ENCODE data around the gene PRXL2C.
"Not testable (repeated sequence)": the region's sequence is repeated elsewhere in the genome, so short reads cannot be mapped to it uniquely, and the experiment has no call there.

PRXL2C gene

DNA sequence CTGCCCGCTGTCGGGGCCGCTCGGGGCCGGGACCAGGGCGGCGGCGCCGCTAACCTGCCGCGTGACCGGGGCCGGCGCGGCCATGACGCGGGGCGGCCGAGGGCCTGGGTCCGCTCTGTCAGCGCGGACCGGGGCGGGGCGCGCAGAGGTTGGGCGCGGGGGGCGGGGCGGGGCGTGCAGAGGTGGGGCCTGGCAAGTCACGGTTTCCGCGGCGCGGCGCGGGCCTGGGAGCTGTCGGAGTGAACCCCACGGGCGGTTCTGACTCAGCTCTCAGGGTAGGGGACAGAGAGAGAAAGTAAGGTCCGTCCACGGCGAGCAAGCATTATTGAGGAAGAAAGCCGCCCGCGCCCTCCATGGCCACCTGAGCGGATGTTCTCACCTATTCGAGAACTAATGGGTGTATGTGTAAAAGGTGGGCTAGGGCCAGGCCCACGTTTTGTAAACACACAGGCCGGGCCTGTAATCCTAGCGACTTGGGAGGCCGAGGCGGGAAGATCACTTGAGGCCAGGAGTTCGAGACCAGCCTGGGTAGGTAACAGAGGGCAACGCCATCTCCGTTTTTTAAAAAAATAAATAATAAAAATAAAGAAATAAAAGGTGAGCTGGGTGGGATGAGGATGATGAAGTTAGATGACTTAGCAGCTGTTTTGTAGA lies at the start of gene PRXL2C:
Gene PRXL2C (minus strand): TSS at position 120 of the 654 bp plus-strand sequence. CDS start 36 bp downstream, at position 84.
- peak; percentile 58 for DNase-seq (ENCODE audit: low spot score)

DNA sequence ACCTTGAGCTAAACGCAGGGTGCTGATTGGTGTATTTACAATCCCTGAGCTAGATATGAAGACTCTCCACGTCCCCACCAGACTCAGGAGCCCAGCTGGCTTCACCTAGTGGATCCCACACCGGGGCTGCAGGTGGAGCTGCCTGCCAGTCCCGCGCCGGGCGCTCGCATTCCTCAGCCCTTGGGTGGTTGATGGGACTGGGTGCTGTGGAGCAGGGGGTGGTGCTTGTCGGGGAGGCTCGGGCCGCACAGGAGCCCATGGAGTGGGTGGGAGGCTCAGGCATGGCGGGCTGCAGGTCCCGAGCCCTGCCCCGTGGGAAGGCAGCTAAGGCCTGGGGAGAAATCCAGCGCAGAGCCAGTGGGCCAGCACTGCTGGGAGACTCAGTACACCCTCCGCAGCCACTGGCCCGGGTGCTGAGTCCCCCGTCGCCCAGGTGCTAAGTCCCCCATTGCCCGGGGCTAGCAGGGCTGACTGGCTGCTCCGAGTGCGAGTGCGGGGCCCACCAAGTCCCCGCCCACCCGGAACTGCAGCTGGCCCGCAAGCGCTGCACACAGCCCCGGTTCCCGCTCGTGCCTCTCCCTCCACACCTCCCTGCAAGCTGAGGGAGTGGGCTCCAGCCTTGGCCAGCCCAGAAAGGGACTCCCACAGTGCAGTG lies 45.7 kb upstream of the PRXL2C start:
- not testable (repeated sequence) for DNase-seq (ENCODE audit: low spot score)

- DNase-seq (ENCODE audit: low spot score), result no peak
Measured at GRCh38 chr9:96691326-96691725, 36.2 kb upstream of the PRXL2C start.

- DNase-seq (ENCODE audit: low spot score), result no peak
Measured at GRCh38 chr9:96688745-96689464, 33.8 kb upstream of the PRXL2C start.

DNA sequence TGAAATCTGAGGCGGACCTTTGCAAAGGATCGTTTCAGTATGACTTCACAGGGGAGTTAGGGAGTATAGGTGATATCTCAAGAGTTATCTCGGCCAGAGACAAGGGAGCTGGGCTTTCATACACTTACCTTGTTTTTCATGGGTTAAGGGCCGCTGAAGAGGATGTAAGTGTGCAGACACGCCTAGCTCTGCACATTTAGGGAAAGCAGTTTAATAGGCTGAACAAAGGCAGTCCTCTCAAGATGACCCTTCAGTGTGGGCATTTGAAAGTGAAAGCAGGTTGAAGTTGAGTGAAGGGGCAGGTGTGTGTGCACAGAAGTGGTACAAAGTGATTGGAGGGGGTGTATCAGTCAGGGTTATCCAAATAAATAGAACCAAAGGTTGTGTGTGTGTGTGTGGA lies 33.1 kb upstream of the PRXL2C start:
- DNase-seq (ENCODE audit: low spot score), result no peak

- peak; percentile 84 for DNase-seq (ENCODE audit: low spot score)
Measured at GRCh38 chr9:96686638-96687335, 31.7 kb upstream of the PRXL2C start.

GRCh38 chr9:96680812-96681499 lies 25.8 kb upstream of the PRXL2C start:
- DNase-seq (ENCODE audit: low spot score), result no peak

DNA sequence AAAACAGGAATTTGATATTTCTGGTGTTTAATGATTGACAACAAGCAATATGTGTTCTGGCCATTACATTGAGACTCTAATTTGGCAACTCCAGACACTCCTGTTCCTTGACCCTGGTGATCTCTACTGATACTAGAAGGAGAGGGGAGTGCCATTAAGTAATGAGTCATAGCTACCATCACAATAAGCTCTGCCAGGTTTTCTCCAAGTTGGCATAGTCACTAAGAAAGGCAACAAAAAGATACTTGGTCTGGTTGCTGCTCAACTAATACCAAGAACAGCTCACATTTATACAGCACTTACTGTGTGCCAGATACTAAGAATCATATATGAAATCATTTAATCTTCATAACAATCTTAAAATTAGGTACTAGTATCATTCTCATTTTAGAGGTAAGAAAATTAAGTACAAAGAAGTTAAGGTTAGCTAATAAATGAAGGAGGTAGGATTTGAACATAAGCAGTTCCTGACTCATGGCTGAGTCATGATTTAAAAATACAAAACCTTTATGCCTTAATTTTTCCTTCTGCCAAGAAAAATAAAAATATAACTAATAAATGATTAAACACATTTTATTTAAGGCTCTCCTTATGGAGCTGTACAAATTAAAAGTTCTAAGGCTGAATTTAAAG lies 19.9 kb upstream of the PRXL2C start:
- no peak for DNase-seq (ENCODE audit: low spot score)

DNA sequence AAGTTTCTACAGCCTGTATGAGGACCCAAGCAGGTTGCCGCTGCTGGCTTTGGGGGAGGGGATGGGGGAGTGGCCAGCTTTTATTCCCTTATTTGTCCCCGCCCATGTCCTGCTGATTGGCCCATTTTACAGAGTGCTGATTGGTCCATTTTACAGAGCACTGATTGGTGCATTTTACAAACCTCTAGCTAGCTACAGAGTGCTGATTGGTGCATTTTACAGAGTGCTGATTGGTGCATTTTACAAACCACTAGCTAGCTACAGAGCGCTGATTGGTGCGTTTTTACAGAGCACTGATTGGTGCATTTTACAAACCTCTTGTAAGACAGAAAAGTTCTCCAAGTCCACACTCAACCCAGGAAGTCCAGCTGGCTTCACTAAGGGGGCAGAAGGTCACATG lies 18.7 kb upstream of the PRXL2C start:
- DNase-seq (ENCODE audit: low spot score), result not testable (repeated sequence)

DNA sequence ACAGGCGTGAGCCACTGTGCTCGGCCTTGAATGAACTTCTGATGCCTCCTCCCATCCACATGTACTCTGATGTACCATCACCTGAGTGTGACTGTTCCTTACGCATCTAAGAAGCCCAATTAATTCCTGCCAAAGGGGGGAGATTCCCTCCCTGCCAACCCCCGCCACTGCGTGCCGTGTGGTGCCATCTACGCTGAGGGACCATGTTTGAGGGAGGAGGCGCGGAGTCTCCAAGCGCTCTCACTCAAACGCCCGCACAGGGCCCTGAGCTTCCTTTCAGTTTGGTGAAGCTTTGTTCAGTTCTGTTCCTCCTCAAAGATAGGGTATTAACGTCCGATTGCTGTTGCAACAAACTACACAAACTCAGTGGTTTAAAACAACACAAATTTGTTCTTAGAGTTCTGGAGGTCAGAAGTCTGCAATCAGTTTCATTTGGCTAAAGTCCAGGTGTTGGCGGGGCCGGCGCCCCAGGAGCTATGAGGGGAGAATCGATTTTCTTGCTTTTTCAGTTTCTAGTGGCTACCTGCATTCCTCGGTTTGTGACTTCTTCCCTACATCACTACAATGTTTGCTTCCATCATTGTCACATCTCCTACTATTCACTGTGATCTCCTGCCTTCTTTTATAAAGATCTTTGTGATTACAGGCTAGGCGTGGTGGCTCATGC lies 13.9 kb upstream of the PRXL2C start:
- no peak for DNase-seq (ENCODE audit: low spot score)

- no peak for DNase-seq (ENCODE audit: low spot score)
Measured at GRCh38 chr9:96667363-96667728, 12.2 kb upstream of the PRXL2C start.

DNA sequence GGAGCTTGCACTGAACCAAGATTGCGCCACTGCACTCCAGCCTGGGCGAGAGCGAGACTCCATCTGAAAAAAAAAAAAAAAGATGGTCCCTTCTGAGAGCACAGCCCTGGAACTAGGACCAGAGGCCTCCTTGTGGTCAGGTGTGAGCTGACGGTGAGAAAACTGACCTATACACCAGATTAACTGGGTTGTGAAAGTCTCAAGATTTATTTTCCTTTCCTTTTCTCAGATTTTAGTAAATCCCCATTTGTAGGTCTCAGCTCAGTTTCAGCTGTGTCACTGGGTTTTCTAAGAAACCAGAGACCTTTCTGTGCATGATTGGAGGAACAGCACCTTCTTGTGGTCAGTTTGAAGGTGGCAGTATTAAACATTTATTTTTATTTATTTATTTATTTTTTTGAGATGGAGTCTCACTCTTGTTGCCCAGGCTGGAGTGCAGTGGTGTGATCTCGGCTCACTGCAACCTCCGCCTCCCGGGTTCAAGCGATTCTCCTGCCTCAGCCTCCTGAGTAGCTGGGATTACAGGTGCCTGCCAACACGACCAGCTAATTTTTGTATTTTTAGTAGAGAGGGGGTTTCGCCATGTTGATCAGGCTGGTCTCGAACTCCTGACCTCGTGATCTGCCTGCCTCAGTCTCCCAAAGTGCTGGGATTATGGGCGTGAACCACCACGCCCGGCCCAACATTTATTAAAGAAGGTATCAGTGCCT lies 11.7 kb upstream of the PRXL2C start:
- DNase-seq (ENCODE audit: low spot score), result peak; percentile 59

GRCh38 chr9:96665789-96666188 lies 10.7 kb upstream of the PRXL2C start:
- DNase-seq (ENCODE audit: low spot score), result no peak

GRCh38 chr9:96663506-96664120 lies 8.5 kb upstream of the PRXL2C start:
- no peak for DNase-seq (ENCODE audit: low spot score)

- DNase-seq (ENCODE audit: low spot score), result no peak
Measured at GRCh38 chr9:96661711-96662110, 6.6 kb upstream of the PRXL2C start.

GRCh38 chr9:96660692-96661248 lies 5.7 kb upstream of the PRXL2C start:
- no peak for DNase-seq (ENCODE audit: low spot score)

GRCh38 chr9:96654450-96655197 lies 493 bp downstream of the PRXL2C start:
- peak; percentile 80 for DNase-seq (ENCODE audit: low spot score)

GRCh38 chr9:96651626-96652025 lies 3.5 kb downstream of the PRXL2C start:
- DNase-seq (ENCODE audit: low spot score), result no peak

Data from putamen (tissue), 1 donor.